ENCODE results near the gene ACOX1.

GRCh38 chr17:75976175-75976848 is 2.7 kb downstream of the ACOX1 start:
- TF ChIP-seq POLR2AphosphoS5 (IDR thresholded peaks at IDR 0.05; ENCODE audit: low read depth, low read length) (no peak), TAF1 (IDR thresholded peaks at IDR 0.05; ENCODE audit: low read depth, low read length) (no peak), POLR2A (IDR thresholded peaks at IDR 0.05; ENCODE audit: low read depth, low read length) (no peak)
